Thymus (tissue), 11 donors: ENCODE data around the gene BACE1. TPM values are rescaled to one million over a fixed set of nuclear protein-coding genes. Genes with fewer than 3 reads are reported as not detected.

ENCODE experiments used
- DNase-seq, 9 donors: peaks; one replicate each; pipeline ENCODE4 v3.0.0-alpha.2; 2013; ENCODE audit warnings: low spot score in 9 of 9, low read depth in 6 of 9, missing footprints in 1 of 9
- H3K27ac ChIP-seq, 2 donors: one replicate each; pipeline ENCODE4 v1.5.1; 2013; ENCODE audit warnings: control low read depth in 1 of 2, low read depth in 1 of 2, low read length in 1 of 2, mild to moderate bottlenecking in 1 of 2, moderate library complexity in 1 of 2
- H3K27me3 ChIP-seq, 2 donors: one replicate each; pipeline ENCODE4 v1.5.1; 2013; ENCODE audit warnings: low read length in 1 of 2; ENCODE audit not compliant: control insufficient read depth in 2 of 2, insufficient read depth in 1 of 2
- H3K36me3 ChIP-seq, 2 donors: one replicate each; pipeline ENCODE4 v1.5.1; 2013; ENCODE audit warnings: low read length in 1 of 2, mild to moderate bottlenecking in 1 of 2, moderate library complexity in 1 of 2; ENCODE audit not compliant: control insufficient read depth in 2 of 2, insufficient read depth in 2 of 2
- H3K4me1 ChIP-seq, 2 donors: one replicate each; pipeline ENCODE4 v1.5.1; 2013; ENCODE audit warnings: low read length in 2 of 2; ENCODE audit not compliant: control insufficient read depth in 2 of 2, insufficient read depth in 2 of 2
- H3K4me3 ChIP-seq, 2 donors: one replicate each; pipeline ENCODE4 v1.5.1; 2013; ENCODE audit warnings: low read length in 2 of 2, control low read depth in 1 of 2, mild to moderate bottlenecking in 1 of 2
- H3K9me3 ChIP-seq, 2 donors: one replicate each; pipeline ENCODE4 v1.5.1; 2013; ENCODE audit warnings: low read length in 1 of 2, mild to moderate bottlenecking in 1 of 2; ENCODE audit not compliant: control insufficient read depth in 2 of 2, insufficient read depth in 1 of 2
- WGBS: extraction: QIAGEN DNeasy Blood & Tissue Kit; methylation state at CpG from one replicate; pipeline ENCODE4 v1.1.7; 2013; 5-methylcytosine and 5-hydroxymethylcytosine counted together
- polyA plus RNA-seq: library from polyadenylated mRNA; stranded (reverse); fragments of 200-250 nt; gene quantifications from one replicate; pipeline ENCODE4 v1.2.3, GENCODE V29; 2013
- total RNA-seq: library from RNA; stranded (reverse); fragments of 120-200 nt; gene quantifications from one replicate; pipeline ENCODE4 v1.2.4, GENCODE V29; 2013
- donor health status: healthy.

Gene BACE1
- total and polyA plus RNA-seq, 2 donors, result 1.7 to 4.9 TPM

DNA sequence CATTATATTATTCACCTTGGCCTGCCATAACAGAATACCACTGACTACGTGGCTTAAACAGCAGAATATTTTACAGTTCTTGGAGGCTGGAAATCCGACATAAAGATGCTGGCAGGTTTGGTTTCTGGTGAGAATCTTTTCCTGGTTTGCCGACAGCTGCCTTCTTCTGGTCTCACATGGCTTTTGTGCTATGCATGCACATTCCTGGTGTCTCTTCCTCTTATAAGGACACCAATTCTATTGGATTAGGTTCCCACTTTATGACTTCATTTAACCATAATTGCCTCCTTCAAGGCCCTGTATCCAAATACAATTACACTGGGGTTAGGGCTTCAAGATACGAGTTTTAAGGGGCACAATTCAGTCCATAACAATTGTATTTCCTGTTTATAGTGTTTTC lies 66.5 kb downstream of the BACE1 start:
- DNase-seq, result no peak
- H3K9me3 ChIP-seq, result no peaks in the 10 kb centered on the region
- WGBS, result 97% methylated on average over 4 of the region's 4 CpGs
- no peak overlapping the region for H3K27ac ChIP-seq
- peaks cover 26 to 41% of the 10 kb centered on the region in 2 donors for H3K36me3 ChIP-seq
- H3K4me1 ChIP-seq, result no peaks in the 10 kb centered on the region
- H3K27me3 ChIP-seq, result no peaks in the 10 kb centered on the region
- no peak overlapping the region for H3K4me3 ChIP-seq

DNA sequence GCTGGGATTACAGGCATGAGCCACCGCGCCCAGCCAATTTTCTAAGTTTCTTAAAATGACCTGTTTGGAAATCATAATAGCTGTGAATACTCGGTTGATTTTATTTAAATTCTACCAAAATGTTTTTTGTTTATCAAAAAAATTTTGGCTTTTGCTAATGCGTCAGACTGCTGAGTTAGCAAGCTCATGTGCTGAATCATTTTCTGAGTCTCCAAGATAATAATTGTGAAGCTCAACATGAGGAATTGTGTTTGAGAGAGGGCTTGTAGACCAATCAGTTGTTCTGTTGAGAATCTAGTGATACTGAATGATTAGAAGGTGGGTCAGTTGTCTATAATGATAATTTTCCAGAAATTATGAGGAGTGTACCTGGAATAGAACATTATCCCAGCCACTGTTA lies 67.7 kb downstream of the BACE1 start:
- no peaks in the 10 kb centered on the region for H3K27me3 ChIP-seq
- no peak overlapping the region for H3K27ac ChIP-seq
- WGBS, result 98% methylated on average over 4 of the region's 4 CpGs
- peaks cover 23 to 47% of the 10 kb centered on the region in 2 donors for H3K36me3 ChIP-seq
- no peaks in the 10 kb centered on the region for H3K9me3 ChIP-seq
- no peak overlapping the region for H3K4me3 ChIP-seq
- DNase-seq, result no peak
- H3K4me1 ChIP-seq, result no peaks in the 10 kb centered on the region

DNA sequence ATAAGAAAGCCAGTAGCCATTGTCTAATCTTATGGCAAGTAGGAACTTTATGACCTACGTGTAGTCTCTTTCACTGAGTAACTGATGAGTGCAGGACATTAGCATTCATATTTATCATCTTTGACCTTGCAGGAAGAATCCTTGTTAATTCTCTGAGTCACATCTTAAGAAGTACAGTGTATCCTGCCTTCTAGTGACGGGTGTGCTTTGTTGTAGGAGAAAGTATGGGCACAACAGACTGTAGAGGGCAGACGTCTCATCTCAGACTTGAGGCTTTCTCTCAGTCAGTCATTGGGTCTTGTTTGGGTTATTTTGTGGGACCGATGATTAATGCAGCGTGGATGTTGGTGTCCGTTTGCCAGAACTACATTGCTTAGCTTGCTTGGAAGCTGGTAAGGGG lies 76.8 kb downstream of the BACE1 start:
- 95% methylated on average over 6 of the region's 6 CpGs for WGBS
- peaks cover 19 to 28% of the 10 kb centered on the region in 2 donors for H3K36me3 ChIP-seq

DNA sequence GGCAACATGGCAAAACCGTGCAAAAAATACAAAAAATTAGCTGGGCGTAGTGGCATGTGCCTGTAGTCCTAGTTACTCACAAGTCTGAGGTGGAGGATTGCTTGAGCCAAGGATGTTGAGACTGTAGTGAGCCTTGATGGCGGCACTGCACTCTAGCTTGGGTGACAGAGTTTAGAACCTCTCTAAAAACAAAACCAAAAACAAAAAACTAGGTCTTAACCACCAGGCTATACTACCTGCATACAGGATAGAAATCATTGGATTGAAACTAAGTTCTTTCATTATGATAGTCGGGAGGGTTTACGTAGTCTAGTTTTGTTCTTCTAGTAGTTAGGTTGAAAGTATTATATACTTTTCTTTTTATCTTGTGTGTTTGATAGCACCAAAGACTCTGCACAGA lies 77.8 kb downstream of the BACE1 start:
- Histone ChIP-seq H3K9me3 (no peaks in the 10 kb centered on the region), H3K27ac (no peak overlapping the region), H3K27me3 (no peaks in the 10 kb centered on the region), H3K36me3 (peaks cover 19 to 21% of the 10 kb centered on the region in 2 donors), H3K4me3 (no peak overlapping the region), H3K4me1 (peaks cover 0 to 4% of the 10 kb centered on the region in 2 donors)
- no peak for DNase-seq
- WGBS, result 98% methylated on average over 5 of the region's 5 CpGs

More for the DNA sequence above, 76.8 kb downstream of the BACE1 start:
- Histone ChIP-seq H3K4me3 (no peak overlapping the region), H3K9me3 (no peaks in the 10 kb centered on the region), H3K4me1 (no peaks in the 10 kb centered on the region), H3K27ac (no peak overlapping the region), H3K27me3 (no peaks in the 10 kb centered on the region)
- DNase-seq, result no peak

Other genes starting within 250 kb of the BACE1 start
- 10.3 TPM for gene SIK3, start 217.8 kb downstream of the BACE1 start, total RNA-seq
- 12.2 TPM for gene SIK3, start 217.8 kb downstream of the BACE1 start, polyA plus RNA-seq
- gene PAFAH1B2, start 172.0 kb downstream of the BACE1 start, total RNA-seq, result 41.9 TPM
- gene PAFAH1B2, start 172.0 kb downstream of the BACE1 start, polyA plus RNA-seq, result 35.2 TPM
- gene SIDT2, start 137.5 kb downstream of the BACE1 start, total RNA-seq, result 5.1 TPM
- gene SIDT2, start 137.5 kb downstream of the BACE1 start, polyA plus RNA-seq, result 22.5 TPM
- gene TAGLN, start 116.9 kb downstream of the BACE1 start, total RNA-seq, result 11.5 TPM
- gene TAGLN, start 116.9 kb downstream of the BACE1 start, polyA plus RNA-seq, result 906 TPM
- gene PCSK7, start 84.2 kb downstream of the BACE1 start, total RNA-seq, result 25.4 TPM
- 57.8 TPM for gene PCSK7, start 84.2 kb downstream of the BACE1 start, polyA plus RNA-seq
- gene RNF214, start 83.6 kb downstream of the BACE1 start, total RNA-seq, result 7.1 TPM
- 12.0 TPM for gene RNF214, start 83.6 kb downstream of the BACE1 start, polyA plus RNA-seq
- gene BACE1-AS, start 24.9 kb downstream of the BACE1 start, total RNA-seq, result 1.8 TPM
- gene BACE1-AS, start 24.9 kb downstream of the BACE1 start, polyA plus RNA-seq, result 6.7 TPM
- 12.0 TPM for gene CEP164, start 11.6 kb upstream of the BACE1 start, total RNA-seq
- 24.8 TPM for gene CEP164, start 11.6 kb upstream of the BACE1 start, polyA plus RNA-seq